ENCODE data around the gene FAM9B.

FAM9B gene

DNA sequence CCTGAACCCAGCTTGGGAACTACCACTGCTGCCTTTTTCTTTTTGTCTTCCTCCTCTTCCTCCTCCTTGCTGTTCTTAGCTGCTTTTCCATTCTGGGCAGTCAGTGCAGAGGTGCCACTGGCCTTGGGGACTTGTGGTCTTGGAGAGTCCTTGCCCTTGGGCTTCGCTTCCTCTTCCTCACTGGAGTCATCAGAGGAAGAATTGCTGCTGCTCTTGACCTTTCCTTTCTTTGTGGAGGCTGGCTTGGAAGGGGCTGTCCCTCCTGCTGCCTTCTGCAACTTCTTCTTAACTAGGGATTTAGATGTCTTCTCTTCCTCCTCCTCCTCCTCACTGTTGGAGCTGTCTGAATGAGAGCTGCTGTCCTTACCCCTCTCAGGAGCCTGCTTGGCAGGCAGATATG, 53.2 kb downstream of the FAM9B start:
- no peak for DNase-seq (ENCODE audit: low read depth)
